T-helper 1 cell treated with Interleukin-12 subunit alpha and Interleukin-12 subunit beta and Interleukin-4 antibody, amounts not matched to agents 30 ng/mL and 1 ng/mL, for 36 hours (primary cell): ENCODE results near the gene MEFV. TPM values are rescaled to one million over a fixed set of nuclear protein-coding genes. Genes with fewer than 3 reads are reported as not detected.

Experiments
- total RNA-seq: library from RNA; stranded (reverse); gene quantifications from 2 replicates; pipeline ENCODE4 v1.2.3, GENCODE V29; 2022

Gene MEFV
- total RNA-seq, 1 donor from 2014 or later = not detected

Other genes with a start within 250 kb of the MEFV start
- 0.10 TPM in 1 of 2 replicates, not detected in the other for gene CLDN9, start 243.7 kb downstream of the MEFV start, total RNA-seq
- gene CLDN6, start 238.4 kb downstream of the MEFV start, total RNA-seq = not detected in 2 replicates
- gene TNFRSF12A, start 236.3 kb downstream of the MEFV start, total RNA-seq = 4.2 and 5.1 TPM in 2 replicates
- 27.9 and 28.1 TPM in 2 replicates for gene HCFC1R1, start 232.7 kb downstream of the MEFV start, total RNA-seq
- 45.2 and 46.6 TPM in 2 replicates for gene THOC6, start 232.6 kb downstream of the MEFV start, total RNA-seq
- gene BICDL2, start 219.7 kb downstream of the MEFV start, total RNA-seq = 0.51 and 0.61 TPM in 2 replicates
- gene MMP25, start 210.1 kb downstream of the MEFV start, total RNA-seq = 93.6 and 93.9 TPM in 2 replicates
- gene IL32, start 191.0 kb downstream of the MEFV start, total RNA-seq = 4,509 and 4,510 TPM in 2 replicates
- 0.12 and 0.24 TPM in 2 replicates for gene ZSCAN10, start 157.3 kb downstream of the MEFV start, total RNA-seq
- gene ZNF205, start 144.0 kb downstream of the MEFV start, total RNA-seq = 0.15 TPM in 1 of 2 replicates, not detected in the other
- 11.3 and 13.3 TPM in 2 replicates for gene ZNF213, start 121.6 kb downstream of the MEFV start, total RNA-seq
- gene OR1F1, start 68.4 kb downstream of the MEFV start, total RNA-seq = not detected in 2 replicates
- 19.6 and 20.1 TPM in 2 replicates for gene ZNF200, start 21.5 kb downstream of the MEFV start, total RNA-seq
- 23.1 and 25.0 TPM in 2 replicates for gene ZNF263, start 26.9 kb upstream of the MEFV start, total RNA-seq
- 2.6 and 4.0 TPM in 2 replicates for gene TIGD7, start 48.8 kb upstream of the MEFV start, total RNA-seq
- gene ZNF75A, start 48.9 kb upstream of the MEFV start, total RNA-seq = 43.8 and 47.2 TPM in 2 replicates
- not detected in 2 replicates for gene OR2C1, start 99.3 kb upstream of the MEFV start, total RNA-seq
- 18.8 and 22.1 TPM in 2 replicates for gene ZSCAN32, start 144.4 kb upstream of the MEFV start, total RNA-seq
- 11.3 and 12.6 TPM in 2 replicates for gene ZNF174, start 144.6 kb upstream of the MEFV start, total RNA-seq
- 2.8 and 3.0 TPM in 2 replicates for gene ZNF597, start 186.9 kb upstream of the MEFV start, total RNA-seq
- gene NAA60, start 187.0 kb upstream of the MEFV start, total RNA-seq = 53.3 and 53.7 TPM in 2 replicates
- not detected in 2 replicates for gene C16orf90, start 238.9 kb upstream of the MEFV start, total RNA-seq
- 27.4 and 28.1 TPM in 2 replicates for gene CLUAP1, start 244.4 kb upstream of the MEFV start, total RNA-seq